GM19239 (cell line): ENCODE measurements around the gene CDC14B.
"Not testable (repeated sequence)": the region's sequence is repeated elsewhere in the genome, so short reads cannot be mapped to it uniquely, and the experiment has no call there.

ENCODE experiments used
- DNase-seq: peaks from one replicate; pipeline ENCODE4 v3.0.0; 2011; ENCODE audit warnings: low spot score; ENCODE audit not compliant: insufficient read length
- FAIRE-seq: peaks from 2 replicates; lab custom pipeline; 2011; peaks lifted over from hg19 to GRCh38; lab: Jason Lieb, UNC

The CDC14B gene

DNA sequence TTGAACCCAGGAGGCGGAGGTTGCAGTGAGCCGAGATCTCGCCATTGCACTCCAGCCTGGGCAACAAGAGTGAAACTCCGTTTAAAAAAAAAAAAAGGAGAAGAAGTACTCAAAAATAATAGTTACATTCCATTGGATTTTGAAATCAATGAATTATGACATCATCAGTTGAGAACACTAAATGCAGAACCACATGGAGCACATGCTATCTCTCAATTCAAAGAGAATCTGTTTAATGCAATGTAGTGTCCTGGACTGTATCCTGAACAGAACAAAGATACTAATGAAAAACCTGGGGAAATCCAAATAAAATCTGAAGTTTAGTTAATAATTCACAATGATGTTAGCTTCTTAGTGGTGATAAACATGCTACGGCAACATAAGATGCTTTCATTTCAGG is 20.3 kb downstream of the CDC14B start:
- DNase-seq = no peak
- FAIRE-seq = no peak

GRCh38 chr9:96596601-96597111 is 23.0 kb downstream of the CDC14B start:
- DNase-seq = no peak
- FAIRE-seq = no peak

DNA sequence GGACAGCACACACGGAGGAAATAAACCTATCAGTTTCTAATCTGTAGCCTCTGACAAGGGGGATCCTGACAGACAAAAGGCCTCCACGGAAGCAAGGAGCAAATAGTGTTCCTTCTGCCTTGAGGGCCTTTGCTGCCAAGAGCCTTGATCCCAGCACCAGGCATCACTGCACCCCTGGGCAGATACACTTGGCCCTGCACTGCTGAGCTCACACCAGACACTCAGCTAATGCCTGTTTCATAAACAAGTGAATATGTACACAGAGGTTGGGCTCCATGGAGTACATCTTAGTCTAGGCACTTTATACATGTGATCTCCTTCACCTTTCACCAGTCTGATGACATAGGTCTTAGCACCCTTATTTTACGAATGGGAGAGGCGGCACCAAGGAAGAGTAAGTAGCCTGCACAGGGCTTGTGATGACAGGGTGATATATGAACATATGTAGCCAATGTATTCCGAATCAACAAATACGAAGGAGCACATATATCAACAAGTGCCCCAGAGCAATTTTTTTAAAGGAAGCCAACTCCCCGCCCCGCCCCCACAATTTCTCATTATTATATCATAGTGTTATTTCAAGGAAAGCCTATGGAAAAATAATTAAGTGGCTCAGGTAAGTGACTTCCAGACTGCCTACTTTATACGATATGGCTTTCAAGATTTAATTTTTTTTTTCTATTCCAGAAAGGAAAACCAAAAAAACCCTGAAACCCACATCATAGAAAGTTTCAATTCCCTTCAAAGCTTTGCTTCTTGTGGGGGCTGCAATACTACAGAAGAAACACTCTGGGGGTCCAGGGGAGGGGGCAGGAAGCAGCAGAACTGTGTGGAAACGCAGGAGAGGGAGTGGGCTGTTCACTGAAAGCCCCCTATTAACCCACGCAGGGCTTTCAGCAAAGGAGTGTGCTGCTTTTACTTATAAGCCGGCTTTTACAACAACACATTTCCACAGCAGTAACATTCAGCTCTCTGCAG is 32.0 kb downstream of the CDC14B start:
- no peak for FAIRE-seq
- DNase-seq = no peak

DNA sequence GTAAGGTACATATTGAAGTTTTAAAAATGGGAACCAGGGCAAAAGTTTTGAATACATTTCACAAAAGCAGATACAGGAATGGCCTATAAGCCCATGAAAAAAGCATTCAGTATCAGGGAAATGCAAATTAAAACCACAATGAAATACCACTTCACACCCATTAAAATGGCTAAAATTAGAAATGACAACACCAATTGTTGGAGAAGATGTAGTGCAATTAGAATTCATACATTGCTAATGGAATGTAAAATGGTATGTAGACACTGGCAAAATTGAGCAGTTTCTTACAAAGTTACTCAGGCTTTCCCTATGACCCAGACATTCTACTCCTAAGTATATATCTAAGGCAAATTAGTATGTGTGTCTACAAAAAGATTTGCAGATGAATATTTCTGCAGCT is 34.2 kb downstream of the CDC14B start:
- FAIRE-seq (no peak), DNase-seq (no peak)

DNA sequence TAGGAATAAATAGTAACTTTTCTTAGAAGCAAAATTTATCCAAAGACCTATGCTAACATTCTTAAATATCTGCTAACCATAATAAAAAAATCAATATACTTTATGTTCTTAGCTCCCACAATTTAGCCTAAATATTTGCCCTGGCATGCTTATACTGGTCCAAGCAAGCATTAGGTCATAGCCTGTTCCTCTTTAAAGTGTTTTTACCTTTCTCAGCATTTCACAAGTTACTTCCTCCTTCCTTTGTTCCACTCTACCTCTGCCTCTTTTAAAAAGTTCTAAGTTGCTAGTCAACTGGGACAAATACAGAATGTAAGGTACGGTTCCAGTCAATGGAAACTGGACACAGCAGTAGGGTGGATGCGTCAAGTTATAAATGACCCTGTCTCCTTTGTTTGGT is 37.4 kb downstream of the CDC14B start:
- FAIRE-seq, DNase-seq: not testable (repeated sequence)

- DNase-seq = no peak
- no peak for FAIRE-seq
Measured at GRCh38 chr9:96581786-96582185, 37.9 kb downstream of the CDC14B start.

GRCh38 chr9:96581301-96581700 is 38.3 kb downstream of the CDC14B start:
- FAIRE-seq = no peak

GRCh38 chr9:96574931-96575351 is 44.7 kb downstream of the CDC14B start:
- FAIRE-seq (no peak), DNase-seq (no peak)

More at GRCh38 chr9:96581301-96581700, 38.3 kb downstream of the CDC14B start:
- no peak for DNase-seq

DNA sequence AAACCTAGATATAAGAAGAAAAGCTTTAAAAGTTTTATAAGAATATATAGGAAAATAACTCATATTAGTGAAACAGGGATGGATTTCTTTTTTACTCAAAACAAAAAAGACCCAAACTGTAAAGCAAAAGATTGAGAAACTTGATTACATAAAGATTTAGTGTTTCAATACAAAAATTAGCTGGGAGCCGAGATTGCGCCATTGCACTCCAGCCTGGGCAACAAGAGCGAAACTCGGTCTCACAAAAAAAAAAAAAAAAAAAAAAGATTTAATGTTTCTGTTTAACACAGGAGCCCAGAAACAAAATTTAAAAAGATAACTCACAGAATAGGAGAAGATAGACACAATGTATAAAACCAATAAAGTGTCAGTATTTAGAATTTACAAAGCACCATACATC is 45.2 kb downstream of the CDC14B start:
- FAIRE-seq = no peak
- no peak for DNase-seq

GRCh38 chr9:96567203-96567700 is 52.4 kb downstream of the CDC14B start:
- peak; percentile 58 for FAIRE-seq
- DNase-seq = peak; percentile 18

DNA sequence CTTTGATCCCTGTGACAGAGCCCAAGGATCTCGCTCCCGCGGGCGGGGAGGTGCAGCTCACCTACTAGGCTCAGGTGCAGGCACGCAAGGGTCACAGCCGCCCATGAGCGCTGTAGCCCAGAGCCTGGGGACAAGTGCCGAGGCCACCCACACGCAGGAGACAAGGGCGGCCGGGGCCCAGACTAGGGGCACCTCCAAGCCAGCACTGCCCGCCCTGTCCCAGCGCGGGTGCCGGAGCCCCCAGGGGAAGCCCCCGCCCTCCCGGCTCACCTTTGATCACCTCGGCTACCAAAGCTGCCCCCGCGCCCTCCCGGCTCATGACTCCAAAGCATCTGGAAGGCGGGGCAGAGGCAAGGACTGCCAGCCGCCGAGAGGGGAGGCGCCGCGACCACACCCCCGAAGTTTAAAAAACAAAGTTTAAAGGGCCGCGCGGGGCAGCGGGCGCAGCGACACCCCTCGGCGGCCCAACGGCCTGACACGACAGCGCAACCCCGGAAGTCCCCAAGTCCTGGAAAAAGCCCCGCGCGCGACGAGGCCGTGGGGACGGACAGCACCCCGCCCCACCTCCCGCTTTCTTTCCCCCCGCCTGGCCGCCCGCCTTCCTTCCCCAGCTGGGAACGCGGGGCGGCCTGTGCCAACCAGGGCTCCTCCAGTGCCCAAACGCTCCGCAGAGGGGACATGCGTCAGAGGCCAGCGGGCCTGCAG is 53.0 kb downstream of the CDC14B start:
- peak; percentile 79 for DNase-seq
- FAIRE-seq = peak; percentile 84

GRCh38 chr9:96565671-96566497 is 53.8 kb downstream of the CDC14B start:
- no peak for DNase-seq

GRCh38 chr9:96564217-96564616 is 55.4 kb downstream of the CDC14B start:
- no peak for FAIRE-seq

More at GRCh38 chr9:96565671-96566497, 53.8 kb downstream of the CDC14B start:
- FAIRE-seq = peak; percentile 71

DNA sequence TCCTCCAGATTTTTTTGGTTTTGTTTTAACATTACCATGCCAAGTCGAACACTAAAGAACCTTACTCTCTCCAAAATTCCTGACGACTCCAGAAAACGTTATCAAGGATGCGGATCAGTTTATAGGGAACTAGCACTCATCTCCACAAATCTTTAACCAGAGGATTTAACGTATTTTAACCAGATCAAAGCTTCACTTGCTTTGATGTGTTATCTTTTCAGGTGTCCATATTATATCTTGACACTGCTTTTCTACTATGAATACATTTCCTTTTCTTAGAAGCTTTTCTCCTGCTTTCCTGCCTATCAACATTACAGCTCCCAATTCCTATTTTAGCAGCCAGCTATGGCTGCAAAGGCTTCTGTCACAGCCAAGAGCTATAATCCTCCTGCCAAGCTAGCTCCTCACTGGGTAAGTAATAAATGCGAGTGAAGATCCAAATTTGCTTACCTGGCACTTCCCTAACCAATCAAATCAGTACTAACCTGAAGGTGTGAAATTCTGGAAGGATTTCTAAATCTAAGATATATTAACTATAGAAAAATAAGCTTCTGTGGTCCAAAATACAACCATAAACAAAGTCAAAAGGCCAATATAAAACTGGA is 60.2 kb downstream of the CDC14B start:
- FAIRE-seq = no peak

More at GRCh38 chr9:96564217-96564616, 55.4 kb downstream of the CDC14B start:
- DNase-seq = no peak

DNA sequence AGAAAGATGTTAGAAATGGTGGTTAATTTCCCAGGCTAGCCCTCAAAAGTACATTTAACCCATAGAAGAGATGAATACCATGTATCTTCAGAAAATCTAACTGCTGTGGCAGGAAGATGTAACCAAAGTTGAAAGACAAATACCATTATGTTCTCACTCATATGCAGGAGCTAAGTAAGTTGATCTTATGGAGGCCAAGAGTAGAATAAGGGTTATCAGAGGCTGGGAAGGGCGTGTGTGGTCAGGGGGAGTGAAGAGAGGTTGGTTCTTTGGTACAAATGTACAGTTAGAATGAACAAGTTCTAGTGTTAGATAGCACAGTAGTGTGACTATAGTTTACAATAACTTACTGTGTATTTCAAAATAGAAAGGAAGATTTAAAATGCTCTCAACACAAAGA is 61.7 kb downstream of the CDC14B start:
- DNase-seq (no peak), FAIRE-seq (no peak)

More for the DNA sequence above, 60.2 kb downstream of the CDC14B start:
- DNase-seq = no peak

DNA sequence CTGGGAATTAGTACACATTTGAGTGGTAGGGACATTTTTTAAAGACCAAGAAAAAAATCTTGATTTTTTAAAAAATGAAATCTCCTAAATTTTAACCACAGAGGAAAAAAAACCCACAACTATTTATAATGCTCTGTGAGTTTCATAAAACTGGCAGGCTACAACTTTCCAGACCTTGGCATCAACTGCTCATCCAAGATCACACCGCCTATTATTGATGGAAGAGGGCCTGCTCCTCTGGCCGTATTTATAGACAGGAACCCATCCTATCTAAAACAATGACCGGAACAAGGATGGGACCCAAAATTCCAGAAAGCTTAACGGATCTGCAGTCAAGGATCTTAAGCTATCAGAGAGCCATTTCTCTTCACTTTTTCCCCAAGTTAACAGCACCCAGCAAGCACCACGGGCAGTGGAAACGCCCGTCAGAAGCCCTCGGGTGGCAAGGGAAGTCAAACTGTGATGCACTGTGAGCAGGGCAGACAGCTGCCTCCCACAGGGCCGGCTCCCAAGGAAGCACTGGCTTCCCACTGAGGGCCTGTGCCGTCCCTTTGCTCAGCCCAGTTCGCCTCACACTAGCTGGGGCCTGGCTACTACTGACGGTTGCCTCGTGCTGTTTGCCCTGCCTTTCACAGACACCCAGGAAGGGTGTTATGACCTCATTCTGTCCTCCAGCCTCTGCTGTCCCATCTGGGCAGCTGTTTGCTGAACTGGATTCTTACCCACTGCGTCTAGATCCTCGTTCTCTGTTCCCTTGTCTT is 62.8 kb downstream of the CDC14B start:
- DNase-seq = no peak
- FAIRE-seq = no peak

GRCh38 chr9:96555567-96556386 is 63.9 kb downstream of the CDC14B start:
- DNase-seq (no peak), FAIRE-seq (no peak)
